Measurements from ENCODE around the gene KCND3. TPM values are rescaled to one million over a fixed set of nuclear protein-coding genes. Genes with fewer than 3 reads are reported as not detected.

KCND3 gene
- total and polyA plus RNA-seq, 12 donors: 0.39 to 6.7 (median 3.1) TPM

GRCh38 chr1:111982428-111982827 lies 7.0 kb downstream of the KCND3 start:
- Histone ChIP-seq H3K9me3 (replicated peaks in 1 of 3) (no peaks in the 10 kb centered on the region), H3K27me3 (no peaks in the 10 kb centered on the region), H3K4me1 (replicated peaks in 1 of 2) (peaks cover 0 to 3% of the 10 kb centered on the region in 2 donors), H3K4me3 (no peak overlapping the region), H3K27ac (no peak overlapping the region), H3K36me3 (replicated peaks in 1 of 2) (no peaks in the 10 kb centered on the region)
- DNase-seq: no peak
- TF ChIP-seq CTCF (IDR thresholded peaks at IDR 0.05) (no peak), POLR2A (IDR thresholded peaks at IDR 0.05) (no peak)
- 94 to 98% (median 96%) methylated on average over 21 to 28 of the region's 28 CpGs for WGBS, 4 donors
- intact Hi-C loops (cut with DNase I): no loop called here

DNA sequence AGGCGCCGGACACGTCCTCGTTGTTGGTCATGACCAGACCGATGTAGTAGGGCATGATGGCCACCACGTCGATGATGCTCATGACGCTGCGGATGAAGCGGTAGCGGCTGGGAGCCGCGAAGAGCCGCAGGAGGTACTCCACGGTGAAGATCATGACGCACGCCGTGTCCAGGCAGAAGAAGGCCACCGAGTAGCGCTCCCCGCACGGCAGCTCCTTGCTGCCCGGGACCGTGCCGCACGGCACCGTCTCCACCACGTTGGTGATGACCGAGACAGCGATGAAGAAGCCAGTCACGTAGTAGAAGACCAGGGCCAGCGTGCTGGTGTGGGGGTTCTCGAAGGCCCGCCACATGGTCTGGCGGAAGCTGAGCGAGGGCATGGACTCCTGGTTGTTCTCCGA lies 7.6 kb downstream of the KCND3 start:
- no peaks in the 10 kb centered on the region for H3K9me3 ChIP-seq (replicated peaks in 1 of 3)
- no peaks in the 10 kb centered on the region for H3K4me1 ChIP-seq (replicated peaks in 1 of 2)
- DNase-seq: no peak
- no peak overlapping the region for H3K27ac ChIP-seq
- intact Hi-C loops (cut with DNase I): no loop called here
- no peaks in the 10 kb centered on the region for H3K36me3 ChIP-seq (replicated peaks in 1 of 2)
- H3K4me3 ChIP-seq: no peak overlapping the region
- TF ChIP-seq POLR2A (IDR thresholded peaks at IDR 0.05) (no peak), CTCF (IDR thresholded peaks at IDR 0.05) (no peak)
- WGBS, 4 donors: 94 to 98% (median 97%) methylated on average over 24 to 37 of the region's 37 CpGs
- no peaks in the 10 kb centered on the region for H3K27me3 ChIP-seq

- intact Hi-C loops (cut with DNase I): no loop called here
- Histone ChIP-seq H3K27ac (no peak overlapping the region), H3K4me1 (replicated peaks in 1 of 2) (no peaks in the 10 kb centered on the region), H3K36me3 (replicated peaks in 1 of 2) (no peaks in the 10 kb centered on the region), H3K4me3 (no peak overlapping the region), H3K9me3 (replicated peaks in 1 of 3) (no peaks in the 10 kb centered on the region), H3K27me3 (no peaks in the 10 kb centered on the region)
- TF ChIP-seq CTCF (IDR thresholded peaks at IDR 0.05) (no peak), POLR2A (IDR thresholded peaks at IDR 0.05) (no peak)
- WGBS, 4 donors: 65 to 77% (median 71%) methylated on average over 7 of the region's 7 CpGs
- no peak for DNase-seq
Measured at GRCh38 chr1:111981090-111981489, 8.4 kb downstream of the KCND3 start.

GRCh38 chr1:111980686-111981085 lies 8.8 kb downstream of the KCND3 start:
- no peak for DNase-seq
- WGBS, 4 donors: 85 to 91% (median 86%) methylated on average over 6 of the region's 6 CpGs
- no peaks in the 10 kb centered on the region for H3K4me1 ChIP-seq (replicated peaks in 1 of 2)
- intact Hi-C loops (cut with DNase I): no loop called here
- H3K27me3 ChIP-seq: no peaks in the 10 kb centered on the region
- H3K36me3 ChIP-seq (replicated peaks in 1 of 2): no peaks in the 10 kb centered on the region
- no peak overlapping the region for H3K27ac ChIP-seq
- H3K9me3 ChIP-seq (replicated peaks in 1 of 3): no peaks in the 10 kb centered on the region
- TF ChIP-seq CTCF (IDR thresholded peaks at IDR 0.05) (no peak), POLR2A (IDR thresholded peaks at IDR 0.05) (no peak)
- no peak overlapping the region for H3K4me3 ChIP-seq
